ENCODE measurements around the gene TANC1.
A peak's percentile ranks its signal among the peaks of the same experiment; 100 is the strongest.

The TANC1 gene

DNA sequence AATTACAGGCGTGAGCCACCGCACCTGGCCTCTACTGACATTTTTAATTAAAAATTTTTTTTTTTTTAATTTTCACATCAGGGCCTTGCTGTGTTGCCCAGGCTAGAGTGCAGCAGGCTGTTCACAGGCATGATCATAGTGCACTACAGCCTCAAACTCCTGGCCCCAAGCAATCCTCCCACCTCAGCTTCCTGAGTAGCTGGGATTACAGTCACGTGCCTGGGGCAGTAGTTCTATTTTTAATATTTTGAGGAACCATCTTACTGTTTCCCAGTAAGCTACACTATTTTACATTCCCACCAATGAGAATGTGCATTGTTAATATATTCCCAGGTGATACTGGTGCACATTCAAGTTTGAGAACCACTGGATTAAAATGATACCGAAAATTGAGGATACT is 225.4 kb downstream of the TANC1 start:
- H3K36me3 Mint-ChIP-seq (ENCODE audit: low read depth), result peaks cover 56% of the 10 kb centered on the region
- no peak for TF ChIP-seq CTCF (IDR thresholded peaks at IDR 0.05; ENCODE audit: unreplicated experiment in 3 of 3)

GRCh38 chr2:159194241-159194640 is 225.8 kb downstream of the TANC1 start:
- no peak for TF ChIP-seq CTCF (IDR thresholded peaks at IDR 0.05; ENCODE audit: unreplicated experiment in 3 of 3)
- no peak overlapping the region for H3K4me3 Mint-ChIP-seq
- H3K27ac Mint-ChIP-seq, result peak overlapping the region in 1 of 3 experiments; percentile 27
- peaks cover 19% of the 10 kb centered on the region for H3K4me1 Mint-ChIP-seq
- no peaks in the 10 kb centered on the region for H3K27me3 Mint-ChIP-seq (ENCODE audit: low read depth)
- H3K9me3 Mint-ChIP-seq, result no peaks in the 10 kb centered on the region
- peaks cover 58% of the 10 kb centered on the region for H3K36me3 Mint-ChIP-seq (ENCODE audit: low read depth)

More for the DNA sequence above, 225.4 kb downstream of the TANC1 start:
- Mint-ChIP-seq H3K4me1 (peaks cover 17% of the 10 kb centered on the region), H3K27me3 (ENCODE audit: low read depth) (no peaks in the 10 kb centered on the region), H3K4me3 (no peak overlapping the region), H3K9me3 (no peaks in the 10 kb centered on the region), H3K27ac (no peak overlapping the region)

- Mint-ChIP-seq H3K9me3 (no peaks in the 10 kb centered on the region), H3K27me3 (ENCODE audit: low read depth) (no peaks in the 10 kb centered on the region), H3K36me3 (ENCODE audit: low read depth) (peaks cover 73% of the 10 kb centered on the region), H3K4me3 (no peak overlapping the region), H3K27ac (no peak overlapping the region), H3K4me1 (peaks cover 29% of the 10 kb centered on the region)
- no peak for TF ChIP-seq CTCF (IDR thresholded peaks at IDR 0.05; ENCODE audit: unreplicated experiment in 3 of 3)
Observed at GRCh38 chr2:159195697-159196096, 227.3 kb downstream of the TANC1 start.

- Mint-ChIP-seq H3K9me3 (no peaks in the 10 kb centered on the region), H3K27me3 (ENCODE audit: low read depth) (no peaks in the 10 kb centered on the region), H3K4me1 (peaks cover 36% of the 10 kb centered on the region), H3K4me3 (no peak overlapping the region), H3K27ac (no peak overlapping the region), H3K36me3 (ENCODE audit: low read depth) (peaks cover 75% of the 10 kb centered on the region)
- TF ChIP-seq CTCF (IDR thresholded peaks at IDR 0.05; ENCODE audit: unreplicated experiment in 3 of 3), result no peak
Observed at GRCh38 chr2:159196393-159196925, 228.0 kb downstream of the TANC1 start.

- Mint-ChIP-seq H3K27me3 (ENCODE audit: low read depth) (no peaks in the 10 kb centered on the region), H3K27ac (no peak overlapping the region), H3K9me3 (no peaks in the 10 kb centered on the region), H3K4me1 (peaks cover 42% of the 10 kb centered on the region), H3K36me3 (ENCODE audit: low read depth) (peaks cover 80% of the 10 kb centered on the region), H3K4me3 (no peak overlapping the region)
- no peak for TF ChIP-seq CTCF (IDR thresholded peaks at IDR 0.05; ENCODE audit: unreplicated experiment in 3 of 3)
Observed at GRCh38 chr2:159199236-159199635, 230.8 kb downstream of the TANC1 start.

DNA sequence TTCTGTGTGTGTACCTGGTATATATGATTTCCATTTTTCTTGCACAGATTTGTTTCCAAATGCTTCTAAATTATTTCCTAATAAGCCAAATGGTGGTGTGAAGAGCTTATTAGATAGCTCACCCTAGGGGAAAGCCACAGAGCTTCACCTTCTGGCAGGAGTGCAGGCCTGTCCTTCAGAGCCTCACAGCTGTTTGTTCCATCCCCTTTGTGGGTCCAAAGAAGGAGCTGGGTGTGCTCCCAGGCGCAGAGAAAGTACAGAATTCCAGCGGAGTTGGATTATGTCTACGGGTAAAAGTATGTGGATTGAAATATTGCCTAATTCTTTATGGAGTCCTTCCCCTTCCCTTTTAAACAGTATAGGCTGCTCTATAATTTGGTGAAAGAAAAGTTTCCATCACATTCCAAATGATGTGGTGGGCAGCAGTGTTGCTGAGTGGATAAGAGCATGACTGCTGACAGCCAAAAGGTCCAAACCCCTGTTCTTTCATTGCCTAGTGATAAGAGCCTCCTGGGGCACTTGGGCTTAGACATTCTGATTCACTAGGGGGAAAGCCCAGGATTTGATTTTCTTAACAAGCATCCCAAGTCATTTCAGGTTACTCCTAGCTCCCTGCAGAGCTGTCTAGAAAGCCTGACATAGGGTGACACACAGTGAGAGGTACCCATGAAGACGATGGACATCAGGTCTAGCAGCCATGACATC is 231.5 kb downstream of the TANC1 start:
- Mint-ChIP-seq H3K9me3 (no peaks in the 10 kb centered on the region), H3K36me3 (ENCODE audit: low read depth) (peaks cover 80% of the 10 kb centered on the region), H3K27ac (peak overlapping the region in 2 of 3 experiments; percentile 18 to 70), H3K27me3 (ENCODE audit: low read depth) (no peaks in the 10 kb centered on the region), H3K4me1 (peaks cover 40% of the 10 kb centered on the region), H3K4me3 (no peak overlapping the region)
- TF ChIP-seq CTCF (IDR thresholded peaks at IDR 0.05; ENCODE audit: unreplicated experiment in 3 of 3), result no peak
